DND-41 (cell line): ENCODE measurements around the gene HERC4.
"Not testable (repeated sequence)": the region's sequence is repeated elsewhere in the genome, so short reads cannot be mapped to it uniquely, and the experiment has no call there.

Experiments
- CTCF ChIP-seq: IDR thresholded peaks from 2 replicates; pipeline ENCODE4 v1.5.1; 2012; ENCODE audit warnings: borderline replicate concordance, low read length, moderate library complexity, mild to moderate bottlenecking; ENCODE audit not compliant: poor library complexity, severe bottlenecking; ENCODE audit errors: extremely low read depth
- EZH2 ChIP-seq: IDR thresholded peaks from 3 replicates; pipeline ENCODE4 v1.6.1; 2012; ENCODE audit warnings: borderline replicate concordance, low read depth, mild to moderate bottlenecking, moderate library complexity, low read length, inconsistent platforms; ENCODE audit not compliant: severe bottlenecking

- not testable (repeated sequence) for TF ChIP-seq CTCF, EZH2
Observed at GRCh38 chr10:67966035-67966434, 109.0 kb downstream of the HERC4 start.
